Measurements from ENCODE around the gene PAX3.

- no peak for TF ChIP-seq POLR2A (IDR thresholded peaks at IDR 0.05)
- TF ChIP-seq CTCF (IDR thresholded peaks at IDR 0.05), result no peak
- TF ChIP-seq EP300 (IDR thresholded peaks at IDR 0.05), result no peak
- TF ChIP-seq POLR2AphosphoS5 (IDR thresholded peaks at IDR 0.05), result no peak
Observed at GRCh38 chr2:222271854-222272253, 26.9 kb downstream of the PAX3 start.

Measured in suprapubic skin (tissue), 4 donors.